HG03103 (cell line): ENCODE measurements around the gene SEMA4C.

Experiments
- ATAC-seq: cut with Tn5 transposase; IDR thresholded peaks from one replicate; pipeline ENCODE4 v1.9.1; 2021; ENCODE audit warnings: low read depth; ENCODE audit not compliant: unreplicated experiment

Gene SEMA4C

DNA sequence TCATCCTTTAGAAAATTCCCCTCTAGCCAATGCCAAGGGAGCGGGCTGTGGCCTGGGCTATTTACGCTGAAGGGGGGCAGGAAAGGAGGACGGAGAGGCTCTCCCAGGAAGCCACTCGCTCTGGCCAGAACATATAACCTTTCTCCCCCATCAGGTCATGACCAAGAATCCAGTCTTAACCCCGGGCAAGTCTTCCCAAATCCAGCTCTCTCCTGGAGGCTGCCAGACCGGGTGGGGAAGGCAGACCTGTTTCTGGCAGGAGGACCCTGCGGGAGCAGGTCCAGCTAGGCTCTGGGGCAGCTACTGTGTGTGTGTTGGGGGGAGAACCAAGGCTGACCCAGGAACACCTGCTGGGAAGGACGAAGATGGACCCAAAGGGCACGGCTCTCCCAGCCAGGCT, 13.4 kb upstream of the SEMA4C start:
- ATAC-seq, result no peak

DNA sequence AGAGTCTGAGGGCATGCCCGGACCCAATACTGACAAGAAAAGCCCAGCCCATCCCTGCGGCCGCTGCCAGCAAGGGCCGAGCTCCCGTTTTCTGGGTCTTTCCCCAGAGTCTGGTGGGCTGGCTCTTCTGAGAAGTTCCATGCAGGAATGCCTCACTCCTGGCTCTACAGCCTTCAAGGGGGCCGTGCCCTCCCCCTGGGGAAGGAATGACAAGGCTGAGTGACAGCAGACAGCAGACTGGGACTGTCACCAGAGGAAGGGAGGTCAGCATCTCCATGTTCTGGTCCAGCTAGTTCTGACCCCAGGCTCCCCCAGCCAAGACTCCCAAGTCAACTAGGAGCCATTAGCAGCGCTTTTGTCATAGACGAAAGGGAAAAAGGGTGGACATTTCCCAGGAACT, 13.0 kb upstream of the SEMA4C start:
- ATAC-seq, result no peak

DNA sequence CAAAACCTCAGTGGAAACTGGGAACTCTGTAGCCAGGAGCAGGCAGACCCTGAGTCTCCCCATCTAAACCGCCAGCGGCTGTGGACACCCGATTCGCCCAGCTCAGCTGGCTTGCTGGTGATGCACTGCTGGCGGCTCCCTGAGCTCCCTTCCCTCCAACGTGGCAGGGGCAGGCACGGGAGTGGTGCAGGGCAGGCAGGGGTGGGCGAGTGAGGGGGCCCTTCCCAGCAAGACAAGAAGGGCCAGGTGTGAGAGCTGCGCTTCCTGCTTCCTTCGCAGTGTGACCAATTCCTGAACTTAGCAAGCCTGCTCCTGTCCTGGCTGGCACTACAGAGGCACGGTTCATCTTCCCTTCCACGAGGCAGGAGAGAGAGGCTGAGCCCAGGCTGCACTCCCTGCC, 12.3 kb upstream of the SEMA4C start:
- ATAC-seq, result no peak

DNA sequence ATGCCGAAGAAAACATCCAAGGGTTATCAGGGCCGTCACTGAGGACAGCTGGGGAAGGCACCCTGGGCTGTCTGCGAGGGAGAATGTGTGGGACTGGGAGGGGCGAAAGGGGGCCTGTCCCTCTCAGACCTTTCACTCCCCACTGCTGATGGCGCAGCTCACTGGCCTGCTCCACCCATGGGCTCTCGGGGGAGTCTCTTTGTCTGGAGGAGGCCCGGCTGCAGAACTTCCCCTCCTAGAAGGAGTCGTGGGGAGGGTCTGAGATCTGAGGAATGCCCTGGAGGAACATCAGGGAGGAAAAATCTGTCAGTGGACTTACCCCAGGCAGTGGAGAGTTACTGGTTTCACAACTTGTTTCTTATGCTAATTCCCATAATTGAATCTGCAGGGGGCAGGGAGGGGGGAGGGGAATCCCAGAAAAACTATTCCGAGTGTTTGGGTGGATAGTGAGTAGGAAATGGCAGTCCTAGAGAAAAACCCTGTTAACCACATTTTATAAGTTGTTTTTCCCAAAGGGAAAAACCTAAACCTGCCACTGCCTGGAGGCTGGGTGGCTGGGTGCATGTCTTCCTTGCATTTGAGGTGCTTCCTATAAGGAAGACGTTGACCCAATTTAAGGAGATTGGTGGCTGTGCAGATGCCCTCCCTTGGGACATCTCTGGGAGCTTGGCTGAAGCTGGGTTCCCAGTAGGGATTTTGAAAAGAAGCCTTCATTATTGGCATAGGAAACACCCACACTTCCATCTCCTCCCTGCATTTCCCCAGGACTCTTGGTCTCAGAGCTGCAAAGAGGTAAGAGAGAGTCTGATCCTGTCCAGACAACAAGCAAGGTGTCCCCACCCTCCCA, 11.7 kb upstream of the SEMA4C start:
- no peak for ATAC-seq

DNA sequence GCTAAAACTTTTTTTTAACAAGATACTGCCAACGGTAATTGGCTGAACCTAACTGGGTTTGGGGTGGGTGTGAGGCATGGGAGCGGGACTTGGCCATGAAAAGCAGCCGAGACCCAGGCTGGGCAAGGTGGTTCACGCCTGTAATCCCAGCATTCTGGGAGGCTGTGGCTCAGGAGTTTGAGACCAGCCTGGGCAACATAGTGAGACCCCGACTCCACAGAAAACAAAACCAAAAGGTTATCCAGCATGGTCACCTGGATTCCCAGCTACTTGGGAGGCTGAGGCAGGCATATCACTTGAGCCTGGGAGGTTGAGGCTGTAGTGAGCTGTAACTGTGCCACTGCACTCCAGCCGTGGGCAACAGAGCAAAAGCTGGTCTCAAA, 11.0 kb upstream of the SEMA4C start:
- ATAC-seq, result no peak

DNA sequence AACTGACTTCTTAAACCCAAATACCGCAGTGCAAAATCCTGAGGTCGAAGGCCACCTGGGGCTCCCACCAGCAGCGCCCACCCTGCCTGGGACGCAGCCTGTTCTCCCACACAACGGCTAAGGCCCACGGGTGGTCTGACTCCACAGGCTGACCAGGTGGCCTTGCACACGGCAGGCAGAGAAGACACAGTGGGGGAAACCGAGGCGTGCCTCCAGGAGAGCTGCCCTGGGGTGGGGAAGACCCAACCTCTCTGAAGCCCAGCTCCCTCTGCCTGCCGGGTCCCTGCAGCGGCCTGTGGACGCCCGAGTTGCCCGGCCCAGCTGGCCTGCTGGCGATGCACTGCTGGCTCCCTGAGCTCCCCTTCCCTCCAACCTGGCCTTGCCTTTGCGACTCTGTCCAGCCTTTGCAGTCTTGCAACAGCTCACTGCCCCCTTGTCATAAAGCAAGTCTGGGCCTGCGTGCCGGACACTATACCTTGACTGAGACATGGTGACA, 9.7 kb upstream of the SEMA4C start:
- no peak for ATAC-seq

DNA sequence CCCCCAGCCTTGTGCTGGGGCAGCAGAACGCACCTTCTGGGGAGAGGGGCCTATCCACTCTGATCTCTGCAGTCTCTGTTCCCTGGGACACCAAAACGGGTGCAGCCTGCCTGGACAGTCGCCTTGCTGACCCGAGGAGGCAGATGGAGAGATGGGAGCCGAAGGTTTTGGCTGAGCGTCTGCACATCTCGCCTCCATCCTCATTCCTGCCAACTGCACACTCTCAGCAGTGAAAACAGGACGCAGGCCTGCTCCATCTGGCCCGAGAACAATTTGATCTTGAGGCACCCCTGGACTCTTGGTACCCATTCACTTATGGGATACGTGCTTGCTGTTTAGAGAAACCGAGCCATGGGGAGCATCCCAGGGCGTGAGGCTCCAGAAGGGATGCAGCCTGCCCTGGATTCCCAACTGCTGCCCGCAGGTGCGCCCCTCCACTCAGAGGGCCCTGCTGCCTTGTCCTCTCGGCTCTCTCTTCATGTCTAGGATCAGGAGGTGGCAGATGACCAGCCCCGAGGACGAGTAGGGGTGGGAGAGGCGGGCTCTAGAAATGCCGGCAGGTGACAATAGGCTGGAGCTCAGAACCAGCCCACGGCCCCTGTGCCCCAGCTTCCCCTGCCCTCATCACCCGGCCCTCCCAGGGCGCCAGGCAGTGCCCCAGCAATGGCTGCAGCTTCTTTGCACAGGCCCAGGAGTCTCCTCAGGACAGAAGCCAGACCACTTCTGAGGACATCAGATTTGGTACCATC, 9.1 kb upstream of the SEMA4C start:
- ATAC-seq, result no peak

DNA sequence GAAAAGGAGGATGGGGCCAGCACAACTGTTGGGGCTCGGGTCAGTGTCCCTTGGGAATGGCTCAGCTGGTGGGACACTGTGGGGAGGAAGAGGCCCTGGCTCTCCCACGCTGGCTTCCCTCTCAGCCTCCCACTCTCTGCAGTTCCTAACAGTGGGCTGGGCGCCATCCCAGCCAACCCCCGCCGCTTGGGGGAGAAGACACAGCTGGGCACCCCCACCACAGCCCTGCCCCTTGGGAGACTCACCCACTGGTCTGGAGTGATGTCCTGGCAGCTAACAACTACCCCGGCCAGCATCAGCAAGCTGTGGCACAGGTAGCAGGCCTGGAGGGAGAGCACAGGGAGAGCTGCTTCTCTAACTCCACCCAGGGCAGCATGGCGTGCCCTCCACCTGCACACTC, 8.3 kb upstream of the SEMA4C start:
- no peak for ATAC-seq

DNA sequence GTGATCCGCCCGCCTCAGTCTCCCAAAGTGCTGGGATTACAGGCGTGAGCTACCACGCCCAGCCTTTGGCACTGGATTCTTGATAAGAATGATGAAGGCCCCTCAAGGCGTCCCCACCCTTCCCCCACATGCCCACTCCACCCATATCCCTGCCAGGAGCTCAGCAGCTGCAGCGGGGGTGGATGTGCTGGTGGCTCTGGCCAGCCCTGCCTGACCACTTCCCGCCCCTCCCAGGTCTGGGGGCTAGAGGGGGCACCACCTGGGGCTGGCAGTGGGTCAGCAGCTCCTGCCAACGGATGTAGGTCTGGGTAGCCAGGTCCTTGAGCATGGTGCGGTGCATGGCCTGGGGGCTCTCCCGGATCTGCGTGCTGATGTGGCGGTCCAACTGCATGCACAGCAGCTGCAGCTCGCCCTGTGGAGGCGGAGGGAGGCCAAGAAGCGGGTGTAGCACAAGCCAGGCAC, 7.8 kb upstream of the SEMA4C start:
- ATAC-seq, result no peak

DNA sequence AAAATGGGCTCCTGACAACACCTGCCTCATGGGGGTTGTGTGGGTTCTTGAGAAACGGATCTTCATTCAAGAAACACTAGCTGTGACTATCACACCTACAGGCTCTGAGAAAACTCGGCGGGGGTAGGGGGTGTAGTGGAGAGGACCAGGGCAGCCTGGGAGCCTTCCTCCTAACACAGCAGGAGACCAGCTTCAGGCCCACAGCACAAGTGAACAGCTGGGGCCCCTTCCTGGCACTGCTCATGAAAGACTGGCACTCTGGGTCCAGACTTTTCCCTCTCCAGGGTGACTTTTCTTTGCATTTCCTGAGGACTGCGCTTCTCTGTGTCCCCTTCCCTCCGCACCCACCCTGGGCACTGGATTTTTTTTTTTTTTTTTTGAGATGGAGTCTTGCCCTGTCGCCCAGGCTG, 7.2 kb upstream of the SEMA4C start:
- no peak for ATAC-seq

DNA sequence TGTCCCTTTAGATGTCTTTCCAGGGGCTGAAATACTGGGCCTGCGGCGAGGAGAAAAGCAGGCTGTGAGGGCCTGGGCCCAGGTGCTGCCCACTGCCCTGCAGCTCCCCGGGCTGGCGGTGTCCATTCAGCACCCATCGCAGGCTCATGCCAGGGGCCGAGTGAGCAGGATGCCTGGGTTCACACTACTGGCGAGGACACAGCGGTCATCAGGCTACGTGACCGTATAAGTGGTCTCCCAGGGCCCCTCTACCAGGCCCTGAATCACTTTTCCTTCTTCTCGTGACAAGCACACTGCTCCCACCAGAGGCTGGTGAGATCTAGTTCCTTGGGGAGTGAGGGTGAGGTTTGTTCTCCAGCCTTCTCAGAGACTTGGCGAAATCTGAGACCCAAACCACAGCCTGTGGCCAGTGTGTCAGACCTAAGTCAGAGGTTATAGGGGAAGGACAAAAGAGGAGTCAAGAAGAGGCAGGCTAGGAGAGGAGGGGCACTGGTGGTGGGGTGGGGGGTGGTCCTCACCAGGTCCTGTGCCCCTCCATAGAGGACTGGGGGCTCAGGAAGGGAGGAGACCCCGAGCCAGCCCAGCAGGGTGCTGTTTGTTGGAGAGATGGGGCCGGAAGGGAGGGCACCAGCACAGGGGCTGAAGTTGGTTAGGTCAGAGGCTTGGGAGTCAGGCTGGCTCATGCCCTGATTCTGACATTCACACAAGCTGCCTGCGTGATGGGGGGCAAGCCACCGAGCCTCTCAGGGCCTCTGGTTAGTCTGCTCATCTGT, 6.6 kb upstream of the SEMA4C start:
- no peak for ATAC-seq

DNA sequence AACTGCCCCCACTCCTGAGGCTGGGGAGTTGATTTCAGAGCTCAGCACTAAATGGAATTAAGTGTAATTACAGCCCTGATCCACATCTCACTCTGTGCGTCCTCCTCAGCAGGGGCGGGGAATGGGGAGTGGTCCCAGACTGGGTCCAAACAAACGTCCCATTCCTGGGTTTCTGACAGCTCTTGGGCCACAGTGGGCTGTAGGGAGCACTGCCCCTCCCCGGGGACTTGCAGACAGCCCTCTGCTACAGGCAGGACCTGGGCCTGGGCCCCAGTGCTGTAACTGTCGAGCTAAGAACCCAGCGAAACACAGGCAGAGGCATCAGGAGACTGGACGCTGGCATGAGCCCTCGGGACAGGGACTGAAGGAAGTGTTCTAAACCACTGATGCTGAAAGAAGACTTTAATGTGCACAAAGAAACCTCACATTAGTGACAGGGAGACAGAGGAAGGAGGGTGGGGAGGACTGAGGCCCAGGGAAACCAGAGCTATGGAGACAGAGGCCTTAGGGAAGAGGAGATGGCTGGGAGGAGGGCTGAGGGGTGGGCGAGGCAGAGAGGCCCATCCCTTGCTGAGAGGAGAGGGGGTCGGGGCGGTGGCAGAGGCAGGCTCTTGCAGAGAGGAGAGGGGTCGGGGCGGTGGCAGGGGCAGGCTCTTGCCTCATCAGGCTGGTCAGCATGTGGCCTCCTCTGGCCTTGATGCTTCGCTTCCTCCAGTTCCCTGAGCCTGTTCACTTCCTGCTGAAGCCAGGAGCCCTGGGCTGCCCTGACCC, 5.8 kb upstream of the SEMA4C start:
- ATAC-seq, result no peak

DNA sequence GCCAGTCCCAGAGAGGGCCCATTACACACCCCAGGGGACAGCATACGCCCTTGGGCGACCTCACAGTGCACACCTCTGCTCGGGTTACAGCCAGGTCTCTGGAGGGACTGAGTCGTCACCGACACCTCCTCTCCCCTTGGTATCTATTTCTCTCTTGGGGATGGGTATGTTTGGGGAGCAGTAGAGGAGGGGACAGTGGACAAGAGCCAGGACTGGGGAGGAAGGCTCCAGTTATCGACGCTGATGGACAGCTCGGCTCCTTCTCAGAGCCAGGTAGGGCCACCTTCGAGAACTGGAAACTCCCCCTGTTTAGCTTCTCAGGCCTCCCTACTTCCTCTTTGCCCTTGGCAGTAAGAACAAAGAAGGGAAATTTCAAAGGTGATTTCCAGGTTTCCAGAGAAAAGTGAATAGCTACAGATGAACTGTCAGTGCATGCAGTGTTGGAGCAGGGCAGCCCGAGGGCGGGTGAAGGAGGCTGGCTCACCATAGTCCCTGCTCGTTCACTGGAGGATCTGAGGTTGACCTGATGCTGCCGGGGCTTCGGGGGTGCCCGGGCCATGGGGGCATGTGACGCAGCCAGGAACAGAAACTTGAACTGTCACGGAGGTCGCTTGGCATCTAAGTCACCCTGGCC, 4.4 kb upstream of the SEMA4C start:
- no peak for ATAC-seq

DNA sequence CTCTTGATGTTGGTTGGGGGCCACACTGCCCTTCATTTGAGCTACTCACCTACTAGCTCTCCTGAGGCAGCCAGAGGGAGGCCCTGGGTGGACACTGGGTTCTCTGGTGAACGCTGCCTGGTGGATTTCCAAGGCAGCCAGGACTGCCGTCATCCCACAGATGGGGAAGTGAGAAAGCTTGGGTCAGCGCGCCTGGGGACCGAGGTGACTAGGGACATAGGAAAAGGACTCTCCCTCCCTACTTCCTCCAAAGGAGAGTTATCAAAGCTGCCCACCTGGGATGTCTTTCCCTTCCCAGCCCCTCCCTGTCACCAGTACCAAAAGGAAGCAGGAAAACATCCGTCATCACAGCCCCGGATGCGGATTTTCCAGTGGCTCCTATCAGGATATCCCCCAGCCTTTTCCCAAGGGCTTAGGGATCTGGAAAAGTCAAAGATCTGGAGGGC, 3.8 kb upstream of the SEMA4C start:
- ATAC-seq, result no peak

DNA sequence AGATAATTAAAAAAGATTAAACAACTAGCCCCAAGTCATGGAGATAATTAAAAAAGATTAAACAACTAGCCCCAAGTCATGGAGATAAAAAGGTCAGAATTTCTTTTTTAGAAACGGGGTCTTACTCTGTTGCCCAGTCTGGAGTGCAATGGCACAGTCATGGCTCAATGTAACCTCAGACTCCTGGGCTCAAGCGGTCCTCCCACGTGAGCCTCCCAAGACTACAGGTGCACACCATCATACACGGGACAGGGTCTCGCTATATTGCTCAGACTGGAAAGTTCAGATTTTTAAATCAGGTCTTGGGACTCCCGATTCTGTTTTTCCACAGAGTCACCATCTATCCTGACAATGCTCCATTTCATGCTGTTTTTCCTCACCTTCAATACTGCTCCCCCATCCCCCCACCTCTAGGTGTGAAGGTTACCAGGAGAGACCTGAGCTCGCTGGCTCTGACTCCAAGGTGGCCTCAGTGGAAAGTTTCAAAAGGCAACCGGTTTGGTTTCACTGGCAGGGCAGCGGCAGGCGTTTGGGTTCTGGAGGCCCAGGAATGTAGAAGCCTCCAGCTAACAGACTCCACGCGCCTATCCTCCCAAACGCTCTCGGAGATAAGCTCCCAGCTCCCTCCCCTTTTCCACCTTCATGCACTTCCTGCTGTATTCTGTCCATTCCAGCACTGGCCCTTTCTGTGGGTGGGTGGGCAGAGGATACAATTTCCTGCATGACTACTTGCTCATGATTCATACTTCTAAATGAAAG, 2.9 kb upstream of the SEMA4C start:
- ATAC-seq, result no peak

DNA sequence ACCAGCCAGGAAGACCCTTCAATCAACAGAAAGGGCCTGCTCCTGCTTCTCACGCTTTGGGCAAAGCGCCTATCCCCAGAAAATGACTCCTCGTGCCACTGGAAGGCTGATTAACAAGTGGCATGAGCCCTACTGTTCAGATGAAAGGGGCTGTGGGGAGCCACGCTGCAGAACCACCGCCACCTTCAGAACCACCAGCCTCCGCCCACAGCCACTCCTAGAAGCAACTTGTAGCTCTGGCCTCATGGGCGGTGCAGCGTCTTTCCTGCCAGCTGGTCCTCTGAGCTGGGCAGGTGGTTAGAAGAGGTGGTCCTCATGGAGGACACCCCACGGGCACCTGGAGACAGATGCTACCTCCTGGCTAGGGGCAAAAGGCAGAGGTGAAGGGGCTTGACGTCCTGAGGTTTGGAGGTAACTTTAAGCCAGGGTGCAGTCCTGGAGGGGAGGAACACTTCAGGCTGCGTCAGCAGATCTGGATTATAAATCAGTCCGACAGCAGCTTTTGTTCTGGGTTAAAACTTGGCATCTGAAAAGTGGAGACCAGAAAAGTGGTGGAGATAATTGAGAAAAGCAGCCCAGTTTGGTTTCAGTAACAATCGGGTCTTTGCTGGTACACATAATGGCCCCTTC, 861 bp upstream of the SEMA4C start:
- ATAC-seq, result no peak

DNA sequence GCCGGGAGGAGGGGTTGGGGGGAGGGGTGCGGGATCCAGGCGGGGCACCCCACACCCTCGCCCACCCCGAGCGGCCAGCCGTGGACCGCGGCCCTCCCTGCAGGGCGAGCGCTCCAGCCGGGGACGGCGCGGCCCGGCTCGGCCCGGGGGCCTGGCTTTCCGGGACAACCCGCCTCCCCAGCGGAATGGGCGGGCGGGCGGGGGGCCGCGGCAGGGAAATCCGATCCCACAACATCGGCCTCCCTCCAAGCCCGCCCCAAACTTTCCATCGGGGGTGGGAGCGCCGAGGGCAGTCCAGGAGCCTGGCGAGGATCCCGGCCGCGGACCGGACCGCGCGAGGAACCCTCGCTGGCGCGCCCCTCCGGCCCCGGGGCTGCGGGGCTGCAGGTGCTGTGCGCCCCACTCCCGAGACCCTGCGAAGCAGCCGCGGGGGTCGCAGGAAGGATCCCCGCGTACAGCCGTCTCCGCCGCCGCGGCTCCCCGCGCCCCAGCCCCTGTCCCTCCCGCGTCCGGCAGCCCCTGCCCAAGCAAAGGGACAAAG, 529 bp downstream of the SEMA4C start:
- no peak for ATAC-seq

DNA sequence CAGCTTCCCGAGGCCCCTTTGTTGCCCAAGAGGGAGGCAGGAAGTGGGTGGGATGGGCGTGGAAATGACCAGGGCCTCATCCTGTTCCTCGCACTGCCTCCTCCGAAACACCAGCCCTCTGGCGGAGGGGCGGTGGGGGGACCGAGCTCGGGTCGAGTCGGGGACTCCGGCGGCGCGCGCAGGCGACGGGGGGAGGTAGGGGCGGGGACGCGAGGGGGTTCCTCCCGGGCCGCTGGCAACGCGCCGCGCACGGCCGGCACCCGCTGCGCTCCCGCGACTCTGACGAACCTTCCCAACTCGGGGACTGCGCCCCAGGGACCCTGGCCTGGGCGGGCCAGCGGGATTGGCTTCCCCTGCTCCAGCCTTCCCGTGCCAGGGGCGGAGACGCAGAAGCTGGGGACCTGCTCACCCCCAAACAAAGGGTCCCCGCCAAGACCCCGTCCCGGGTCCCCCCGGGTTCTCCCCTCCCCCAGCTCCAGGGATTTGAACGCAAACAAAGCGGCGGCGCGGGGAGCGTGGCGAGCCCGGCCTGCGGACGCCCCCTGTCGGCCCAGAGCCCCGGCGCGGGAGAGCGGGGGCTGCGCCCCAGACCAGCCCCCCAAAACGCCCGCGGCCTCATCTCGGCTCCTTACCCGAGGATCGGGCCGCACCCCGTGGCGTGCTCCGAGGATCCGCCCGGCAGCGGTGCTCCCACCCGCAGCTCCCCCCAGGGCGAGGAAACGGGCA, 1.2 kb downstream of the SEMA4C start:
- ATAC-seq, result peak; percentile 39
